GM12891 (cell line): ENCODE measurements around the gene ADGRB3.
"Not testable (repeated sequence)": the region's sequence is repeated elsewhere in the genome, so short reads cannot be mapped to it uniquely, and the experiment has no call there.

Experiments
- DNase-seq: peaks from one replicate; pipeline ENCODE4 v3.0.0; 2011; ENCODE audit warnings: low spot score; ENCODE audit not compliant: insufficient read length
- FAIRE-seq: peaks from 2 replicates; lab custom pipeline; 2011; peaks lifted over from hg19 to GRCh38; lab: Jason Lieb, UNC
- PAX5 ChIP-seq: IDR thresholded peaks from 2 replicates; pipeline ENCODE4 v1.6.1; 2011; ENCODE audit warnings: low read length, moderate library complexity, mild to moderate bottlenecking; ENCODE audit not compliant: insufficient read depth, severe bottlenecking
- POLR2A ChIP-seq: IDR thresholded peaks from 2 replicates; pipeline ENCODE4 v1.6.1; 2011; ENCODE audit warnings: low read depth, low read length, control low read depth
- POLR2AphosphoS5 ChIP-seq: IDR thresholded peaks from 2 replicates; pipeline ENCODE4 v1.6.1; 2011; ENCODE audit warnings: low read depth, low read length, control low read depth
- POU2F2 ChIP-seq: IDR thresholded peaks from 2 replicates; pipeline ENCODE4 v1.6.1; 2011; ENCODE audit warnings: low read depth, mild to moderate bottlenecking, control low read depth, low read length, moderate library complexity
- SPI1 ChIP-seq: IDR thresholded peaks from 2 replicates; pipeline ENCODE4 v1.6.1; 2011; ENCODE audit warnings: low read depth, low read length, control low read depth
- TAF1 ChIP-seq: IDR thresholded peaks from 2 replicates; pipeline ENCODE4 v1.6.1; 2011; ENCODE audit warnings: low read depth, low read length, control low read depth

The ADGRB3 gene

DNA sequence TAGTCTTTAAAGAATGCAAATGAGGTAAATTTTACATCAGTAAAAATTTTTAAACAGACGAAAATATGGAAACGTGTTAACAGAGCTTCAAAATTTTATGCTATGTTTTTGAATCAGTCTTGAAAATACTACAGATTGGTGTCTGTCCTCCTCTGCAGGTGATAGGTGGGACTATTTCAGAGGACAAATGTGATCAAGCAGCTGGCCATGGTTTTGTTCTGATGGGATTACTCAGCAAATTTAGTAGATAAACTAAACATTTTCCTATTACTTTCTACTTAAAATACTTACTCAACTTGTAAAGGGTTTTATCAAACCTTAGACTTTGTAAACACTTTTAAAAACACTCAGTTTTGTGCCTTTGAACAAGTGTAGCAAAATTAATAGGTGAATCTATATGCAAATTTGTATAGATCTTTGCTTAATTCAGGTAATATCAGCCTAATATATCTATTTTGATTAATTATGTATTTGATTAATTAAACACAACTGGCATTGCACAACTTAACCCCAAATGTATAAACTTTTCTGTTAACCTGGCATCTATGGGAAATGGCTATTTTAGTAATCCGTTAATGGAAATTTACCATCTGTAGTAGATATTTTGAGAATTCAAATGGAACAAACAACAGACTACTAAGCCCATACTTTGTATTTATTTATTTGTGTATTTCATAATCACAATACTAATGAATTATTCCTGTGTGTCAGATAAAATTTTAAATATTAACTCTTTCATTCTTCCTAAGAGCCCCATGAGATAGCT, 22.5 kb downstream of the ADGRB3 start:
- FAIRE-seq: no peak
- TF ChIP-seq SPI1: no peak
- no peak for TF ChIP-seq POLR2A
- no peak for TF ChIP-seq TAF1
- TF ChIP-seq POLR2AphosphoS5: no peak
- no peak for TF ChIP-seq PAX5
- DNase-seq: no peak

DNA sequence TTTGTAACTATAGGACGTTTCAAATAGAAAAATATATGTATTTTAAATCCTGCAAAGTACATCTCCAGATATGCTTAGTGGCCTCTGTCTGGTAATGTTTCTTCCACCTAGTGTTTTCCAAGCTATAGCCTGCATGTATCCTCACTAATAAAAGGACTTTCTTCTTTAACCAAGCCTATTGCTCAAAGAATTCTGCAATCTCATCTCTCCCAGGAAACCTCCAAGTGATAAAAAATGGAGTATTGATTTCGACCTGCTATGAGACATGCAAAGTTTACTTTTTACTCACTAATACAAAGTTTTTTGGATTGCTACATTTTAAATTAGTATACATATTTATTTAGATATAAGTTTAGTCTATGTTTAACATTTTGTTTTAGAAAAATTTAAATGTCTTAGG, 23.3 kb downstream of the ADGRB3 start:
- TF ChIP-seq PAX5 (no peak), POU2F2 (no peak)
- FAIRE-seq (no peak), DNase-seq (no peak)

DNA sequence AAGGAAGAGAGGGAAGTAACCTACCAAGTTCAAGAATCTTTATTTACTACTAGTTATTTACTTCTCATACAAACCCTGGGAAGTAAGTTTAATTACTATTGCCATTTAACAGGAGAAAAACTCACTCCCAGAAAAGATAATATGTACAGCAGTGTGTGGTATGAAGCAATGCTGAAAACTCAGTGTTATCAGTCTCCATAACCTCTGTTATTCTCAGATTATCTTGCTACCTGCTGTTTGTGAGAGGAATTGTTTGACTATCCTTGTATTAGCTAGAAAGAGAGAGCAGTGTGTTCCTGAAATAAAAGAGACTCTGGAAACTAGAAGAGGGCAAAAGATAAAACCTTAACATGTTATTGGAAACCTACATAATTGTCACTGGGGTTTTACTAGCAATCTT, 38.2 kb downstream of the ADGRB3 start:
- DNase-seq: no peak
- TF ChIP-seq SPI1: no peak
- no peak for TF ChIP-seq POU2F2
- TF ChIP-seq POLR2A: no peak
- TF ChIP-seq PAX5: no peak
- TF ChIP-seq TAF1: no peak
- no peak for TF ChIP-seq POLR2AphosphoS5
- FAIRE-seq: no peak

DNA sequence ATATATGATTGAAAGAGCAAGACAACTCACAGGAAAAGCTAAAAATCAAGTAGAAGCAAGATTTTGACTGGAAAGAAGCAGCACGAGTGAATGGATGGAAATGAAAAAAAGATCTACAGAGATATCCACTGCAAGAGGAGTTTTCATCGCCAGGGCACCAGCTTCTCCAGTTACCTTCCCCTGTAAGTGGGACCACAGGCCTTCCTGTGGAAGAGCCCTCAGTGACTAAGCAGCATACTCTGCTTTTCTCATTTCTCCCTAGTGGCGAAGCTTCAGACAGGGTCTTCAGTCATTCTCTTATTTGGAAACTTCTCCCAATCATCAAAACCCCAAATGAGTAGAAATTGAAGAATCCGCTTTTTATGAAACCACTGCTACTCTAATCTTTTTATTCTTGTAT, 40.5 kb downstream of the ADGRB3 start:
- FAIRE-seq (no peak), DNase-seq (no peak)
- no peak for TF ChIP-seq POLR2AphosphoS5
- no peak for TF ChIP-seq POU2F2
- TF ChIP-seq PAX5: no peak
- no peak for TF ChIP-seq SPI1
- no peak for TF ChIP-seq TAF1
- TF ChIP-seq POLR2A: no peak

DNA sequence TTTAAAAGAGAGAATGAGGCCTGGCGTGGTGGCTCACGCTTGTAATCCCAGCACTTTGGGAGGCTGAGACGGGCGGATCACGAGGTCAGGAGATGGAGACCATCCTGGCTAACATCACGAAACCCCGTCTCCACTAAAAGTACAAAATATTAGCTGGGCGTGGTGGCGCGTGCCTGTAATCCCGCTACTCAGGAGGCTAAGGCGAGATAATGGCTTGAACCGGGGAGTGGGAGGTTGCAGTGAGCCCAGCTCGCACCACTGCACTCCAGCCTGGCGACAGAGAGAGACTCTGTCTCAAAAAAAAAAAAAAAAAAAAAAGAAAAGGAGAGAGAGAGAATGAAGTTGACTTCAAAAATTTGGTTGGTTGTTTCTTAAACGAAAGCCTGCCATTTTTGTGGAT, 41.0 kb downstream of the ADGRB3 start:
- not testable (repeated sequence) for FAIRE-seq, DNase-seq

DNA sequence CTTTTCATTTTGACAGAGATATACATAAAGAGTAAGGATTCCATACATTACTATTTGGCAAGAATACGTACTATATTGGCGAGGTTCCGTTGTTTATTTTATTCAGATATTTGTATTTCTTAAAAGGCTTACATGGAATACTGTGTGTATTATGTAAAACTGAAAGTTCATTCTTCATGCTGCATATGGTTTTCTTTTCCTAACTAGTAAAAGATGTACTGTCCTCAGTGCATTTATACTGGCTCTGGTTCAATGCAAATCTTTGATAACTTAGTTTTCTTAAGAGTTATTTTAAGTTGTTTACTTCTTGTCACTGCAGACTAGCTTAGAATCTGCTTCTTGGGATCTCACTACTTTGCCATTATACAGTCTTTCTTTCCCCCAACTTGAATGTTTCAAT, 42.0 kb downstream of the ADGRB3 start:
- TF ChIP-seq POLR2A (no peak), SPI1 (no peak), POLR2AphosphoS5 (no peak), PAX5 (no peak), POU2F2 (no peak), TAF1 (no peak)
- DNase-seq: no peak
- FAIRE-seq: no peak

DNA sequence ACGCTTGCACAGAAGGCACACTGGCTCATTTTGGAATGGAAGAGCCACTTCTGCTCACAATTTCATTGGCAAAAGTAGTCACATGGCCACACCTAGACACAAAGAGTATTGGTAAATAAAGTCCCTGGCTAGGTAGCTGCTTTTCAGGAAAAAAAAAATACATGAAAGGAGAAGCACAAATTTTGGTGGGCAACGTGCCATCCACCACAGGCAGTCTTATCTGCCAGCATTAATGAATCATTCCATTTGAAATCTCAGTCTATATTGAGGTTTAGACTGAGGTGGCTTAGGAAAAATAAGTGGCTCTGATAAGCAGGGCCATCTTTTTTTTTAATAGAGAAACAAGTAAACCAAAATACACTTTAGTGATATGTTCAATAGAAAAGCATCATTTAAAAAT, 44.3 kb downstream of the ADGRB3 start:
- no peak for FAIRE-seq
- TF ChIP-seq PAX5: no peak
- no peak for TF ChIP-seq TAF1
- no peak for TF ChIP-seq SPI1
- TF ChIP-seq POLR2AphosphoS5: no peak
- no peak for TF ChIP-seq POU2F2
- TF ChIP-seq POLR2A: no peak
- no peak for DNase-seq

DNA sequence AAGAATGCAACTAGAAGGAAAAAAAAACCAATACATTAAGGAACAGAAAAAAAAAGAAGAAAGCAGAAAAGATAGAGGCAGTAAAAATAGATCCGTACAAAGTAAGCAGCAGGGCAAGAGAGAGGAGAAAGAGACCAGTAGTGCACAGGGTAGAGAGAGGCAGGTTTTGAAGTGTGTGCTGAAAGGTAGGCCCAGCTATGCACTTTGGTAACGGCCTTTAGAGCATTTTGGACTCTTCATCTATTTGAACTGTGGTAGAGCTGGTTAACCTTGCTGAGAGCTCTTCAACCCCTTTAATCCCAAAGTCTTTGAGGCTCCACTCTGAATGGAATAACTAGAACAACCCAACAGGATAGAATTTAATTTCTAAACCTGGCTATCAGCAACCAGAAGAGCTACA, 45.2 kb downstream of the ADGRB3 start:
- TF ChIP-seq POU2F2 (no peak), POLR2AphosphoS5 (no peak), POLR2A (no peak)
- FAIRE-seq (no peak), DNase-seq (no peak)

DNA sequence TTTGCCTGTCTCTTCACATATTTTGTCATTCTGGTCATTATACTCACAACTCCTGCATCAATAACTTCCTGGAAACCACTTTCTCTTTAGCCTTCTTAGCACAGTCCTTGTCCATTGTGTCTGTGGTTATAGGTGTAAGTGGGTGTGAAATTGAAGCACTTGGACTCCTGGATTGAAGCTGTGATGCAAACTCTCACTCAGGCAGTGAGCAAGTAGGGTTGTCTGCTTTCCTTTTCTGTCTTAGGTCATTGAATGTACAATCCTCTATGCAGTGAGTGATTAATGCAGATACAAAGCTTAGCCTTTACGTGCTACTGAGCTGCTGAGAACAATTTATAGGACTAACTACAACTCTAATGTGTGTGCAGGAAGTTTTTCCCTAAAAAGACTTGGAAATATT, 54.8 kb downstream of the ADGRB3 start:
- FAIRE-seq (no peak), DNase-seq (no peak)
- TF ChIP-seq SPI1: no peak
- no peak for TF ChIP-seq POU2F2
- TF ChIP-seq TAF1: no peak
- TF ChIP-seq POLR2AphosphoS5: no peak

DNA sequence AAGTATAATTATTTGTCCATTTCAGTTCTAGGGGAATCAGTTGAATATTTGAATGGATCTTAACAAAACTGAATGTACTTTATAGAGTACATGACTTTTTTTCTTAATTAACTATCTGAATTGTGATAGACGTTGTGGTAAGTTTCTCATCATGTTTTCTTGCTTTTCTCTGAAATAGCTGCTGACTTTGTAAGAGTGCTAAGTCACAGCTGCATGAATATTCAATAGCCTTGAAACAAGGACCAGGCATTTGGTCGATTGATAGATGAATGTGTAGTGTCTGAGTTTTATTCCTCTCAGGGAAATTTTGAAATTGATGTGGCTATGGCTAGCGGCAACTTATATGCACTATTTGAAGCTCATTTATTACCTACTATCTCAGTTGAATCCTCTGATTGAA, 56.0 kb downstream of the ADGRB3 start:
- FAIRE-seq (no peak), DNase-seq (no peak)
- no peak for TF ChIP-seq POLR2A
- no peak for TF ChIP-seq POU2F2
- TF ChIP-seq PAX5: no peak
- TF ChIP-seq POLR2AphosphoS5: no peak
- no peak for TF ChIP-seq SPI1
- no peak for TF ChIP-seq TAF1

DNA sequence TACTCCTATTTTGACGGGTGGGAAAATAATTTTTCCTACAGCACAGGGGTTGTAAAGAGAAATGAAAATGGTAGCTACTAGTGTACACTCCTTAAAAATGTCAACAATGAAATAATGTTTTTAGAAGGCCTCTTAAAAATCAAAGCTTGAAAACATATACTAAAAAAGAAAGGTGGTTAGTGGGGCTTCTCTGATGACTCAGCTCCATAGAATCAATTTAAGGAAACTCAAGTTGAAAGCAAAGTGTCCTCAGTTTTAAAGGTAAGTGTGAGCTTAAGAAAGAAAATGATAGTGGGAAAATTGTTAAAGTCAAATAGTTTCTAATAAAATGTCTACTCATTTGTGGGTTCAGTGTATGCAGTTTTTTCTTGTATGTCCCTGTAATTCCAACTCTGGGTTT, 58.2 kb downstream of the ADGRB3 start:
- no peak for DNase-seq
- no peak for FAIRE-seq
- no peak for TF ChIP-seq TAF1
- TF ChIP-seq POU2F2: no peak
- TF ChIP-seq POLR2AphosphoS5: no peak
- no peak for TF ChIP-seq PAX5
- no peak for TF ChIP-seq POLR2A
- TF ChIP-seq SPI1: no peak
